GM12872 (cell line): ENCODE measurements around the gene ZNF619.

Source experiments
- TF ChIP-seq, protein P1 (sequence below): IDR thresholded peaks from 3 replicates; pipeline ENCODE4 v1.5.1; 2011; ENCODE audit warnings: low read depth, mild to moderate bottlenecking, low read length, moderate library complexity; ENCODE audit not compliant: insufficient read depth

ZNF619 gene

DNA sequence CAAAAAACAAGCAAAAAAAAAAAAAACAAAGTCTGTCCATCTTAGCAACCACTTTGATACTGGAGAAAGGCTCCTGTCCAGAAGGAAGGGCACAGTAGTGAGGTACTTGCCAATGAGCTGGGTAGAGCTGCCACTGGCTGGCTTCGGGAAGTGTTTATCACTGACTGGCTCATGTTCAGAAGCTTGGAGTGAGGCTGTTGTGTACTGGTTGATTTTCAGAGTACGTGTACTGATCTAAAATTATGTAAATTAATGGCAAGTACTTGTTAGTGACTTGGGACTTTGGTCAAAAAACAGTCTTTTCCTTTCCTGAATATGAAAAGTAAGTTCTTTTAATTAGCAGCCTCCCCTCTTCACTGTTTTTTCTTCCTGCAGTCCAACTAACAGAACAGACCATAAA is 46.9 kb downstream of the ZNF619 start:
- TF ChIP-seq, protein P1, sequence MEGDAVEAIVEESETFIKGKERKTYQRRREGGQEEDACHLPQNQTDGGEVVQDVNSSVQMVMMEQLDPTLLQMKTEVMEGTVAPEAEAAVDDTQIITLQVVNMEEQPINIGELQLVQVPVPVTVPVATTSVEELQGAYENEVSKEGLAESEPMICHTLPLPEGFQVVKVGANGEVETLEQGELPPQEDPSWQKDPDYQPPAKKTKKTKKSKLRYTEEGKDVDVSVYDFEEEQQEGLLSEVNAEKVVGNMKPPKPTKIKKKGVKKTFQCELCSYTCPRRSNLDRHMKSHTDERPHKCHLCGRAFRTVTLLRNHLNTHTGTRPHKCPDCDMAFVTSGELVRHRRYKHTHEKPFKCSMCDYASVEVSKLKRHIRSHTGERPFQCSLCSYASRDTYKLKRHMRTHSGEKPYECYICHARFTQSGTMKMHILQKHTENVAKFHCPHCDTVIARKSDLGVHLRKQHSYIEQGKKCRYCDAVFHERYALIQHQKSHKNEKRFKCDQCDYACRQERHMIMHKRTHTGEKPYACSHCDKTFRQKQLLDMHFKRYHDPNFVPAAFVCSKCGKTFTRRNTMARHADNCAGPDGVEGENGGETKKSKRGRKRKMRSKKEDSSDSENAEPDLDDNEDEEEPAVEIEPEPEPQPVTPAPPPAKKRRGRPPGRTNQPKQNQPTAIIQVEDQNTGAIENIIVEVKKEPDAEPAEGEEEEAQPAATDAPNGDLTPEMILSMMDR = no peak

DNA sequence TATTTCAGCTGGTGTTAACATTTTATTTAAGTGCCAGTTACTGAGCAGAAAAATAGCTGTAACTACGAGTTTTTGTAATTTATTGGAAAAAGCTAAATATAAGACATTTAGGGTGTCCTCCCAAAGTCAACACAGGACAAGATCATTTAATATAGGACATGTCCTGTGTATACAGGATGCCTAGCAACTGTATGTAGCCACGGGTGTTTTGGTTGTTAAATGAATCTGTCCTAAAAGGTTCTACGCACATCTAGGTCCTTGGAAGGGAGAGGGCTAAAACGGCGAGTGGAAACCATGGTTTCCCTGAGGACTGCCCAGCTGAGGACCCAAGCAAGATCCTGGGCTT is 47.3 kb downstream of the ZNF619 start:
- TF ChIP-seq, protein P1 = no peak

DNA sequence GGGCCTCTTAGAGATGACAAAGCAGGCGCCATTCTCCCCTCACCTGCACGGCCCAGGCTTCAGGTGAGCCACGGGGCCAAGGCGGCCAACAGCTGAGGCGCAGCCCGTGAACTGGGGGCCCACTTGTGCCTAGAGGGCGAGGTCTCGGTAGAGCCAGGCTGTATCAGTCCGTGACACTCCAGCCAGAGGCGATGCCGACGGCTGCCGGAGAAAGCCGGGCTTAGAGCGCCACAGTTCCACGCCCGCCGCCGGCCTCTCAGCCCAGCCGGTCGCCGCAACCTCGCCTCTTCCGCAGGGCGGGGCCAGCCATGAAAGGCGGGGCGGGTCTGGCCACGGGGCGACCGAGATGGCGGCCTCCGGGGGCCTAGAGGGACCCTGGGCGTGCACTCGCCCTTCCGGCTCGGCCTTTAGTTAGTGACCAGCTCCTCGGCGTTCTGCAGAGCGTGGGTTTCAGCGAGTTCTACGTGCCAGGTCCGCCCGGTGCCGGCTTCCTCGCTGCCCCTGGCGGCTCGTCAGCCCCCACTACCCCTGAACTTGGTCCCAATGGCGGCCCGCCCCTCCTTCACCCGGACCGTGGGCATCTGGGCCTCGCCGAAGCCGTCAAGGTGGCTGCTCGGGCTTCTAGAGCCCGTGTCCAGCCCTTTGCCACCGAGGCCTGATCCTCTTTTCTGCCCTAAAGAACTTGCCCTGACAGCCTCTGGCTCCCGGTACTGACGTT is 47.8 kb downstream of the ZNF619 start, which contains the start of gene ZNF621:
TSS of gene ZNF621 (plus strand) at position 393 of the 718 bp plus-strand sequence. CDS start 881 bp downstream, outside the sequence.
- TF ChIP-seq, protein P1 = no peak

DNA sequence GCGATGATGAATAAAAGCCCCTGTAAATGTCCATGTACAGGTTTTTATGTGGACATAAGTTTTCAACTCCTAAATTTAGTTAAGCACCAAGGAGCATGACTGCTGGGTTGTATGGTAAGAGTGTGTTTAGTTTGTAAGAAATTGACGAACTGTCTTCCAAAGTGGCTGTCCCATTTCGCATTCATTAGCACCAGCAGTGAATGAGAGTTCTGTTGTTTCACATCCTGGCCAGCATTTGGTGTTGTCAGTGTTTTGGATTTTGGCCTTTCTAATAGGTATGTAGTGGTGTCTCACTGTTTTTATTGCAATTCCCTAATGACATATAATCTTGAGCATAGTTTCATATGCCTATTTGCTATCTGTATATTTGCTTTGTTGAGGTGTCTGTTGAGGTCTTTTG is 51.5 kb downstream of the ZNF619 start:
- TF ChIP-seq, protein P1 = no peak

DNA sequence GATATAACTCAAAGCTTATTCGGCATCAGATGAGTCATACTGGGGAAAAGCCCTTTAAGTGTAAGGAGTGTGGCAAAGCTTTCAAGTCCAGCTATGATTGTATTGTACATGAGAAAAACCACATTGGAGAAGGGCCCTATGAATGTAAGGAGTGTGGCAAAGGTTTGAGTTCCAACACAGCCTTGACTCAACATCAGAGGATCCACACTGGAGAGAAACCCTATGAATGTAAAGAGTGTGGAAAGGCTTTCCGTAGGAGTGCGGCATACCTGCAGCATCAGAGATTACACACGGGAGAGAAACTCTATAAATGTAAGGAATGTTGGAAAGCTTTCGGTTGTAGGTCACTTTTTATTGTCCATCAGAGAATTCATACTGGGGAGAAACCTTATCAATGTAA is 55.3 kb downstream of the ZNF619 start:
- TF ChIP-seq, protein P1 = no peak

DNA sequence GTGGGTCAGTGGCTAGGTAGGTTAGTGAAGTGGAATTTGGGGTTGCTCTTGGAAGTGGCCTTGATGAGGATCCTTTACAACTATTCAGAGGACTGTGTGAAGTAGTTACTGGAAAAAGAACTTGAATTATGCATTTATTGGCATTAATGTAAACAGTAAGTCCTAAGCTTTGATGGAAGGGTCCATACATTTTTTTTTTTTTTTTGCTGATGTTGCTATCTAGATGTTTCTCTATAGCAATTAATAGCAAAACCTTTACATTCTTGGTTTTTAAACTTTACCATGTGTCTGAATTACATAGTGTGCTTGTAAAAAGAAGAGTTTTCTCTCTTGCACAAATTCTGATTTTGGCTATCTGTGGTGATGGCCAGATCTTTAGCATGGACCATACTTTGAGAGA is 57.4 kb downstream of the ZNF619 start:
- TF ChIP-seq, protein P1 = no peak
